ENCODE results near the gene GAPT.

DNA sequence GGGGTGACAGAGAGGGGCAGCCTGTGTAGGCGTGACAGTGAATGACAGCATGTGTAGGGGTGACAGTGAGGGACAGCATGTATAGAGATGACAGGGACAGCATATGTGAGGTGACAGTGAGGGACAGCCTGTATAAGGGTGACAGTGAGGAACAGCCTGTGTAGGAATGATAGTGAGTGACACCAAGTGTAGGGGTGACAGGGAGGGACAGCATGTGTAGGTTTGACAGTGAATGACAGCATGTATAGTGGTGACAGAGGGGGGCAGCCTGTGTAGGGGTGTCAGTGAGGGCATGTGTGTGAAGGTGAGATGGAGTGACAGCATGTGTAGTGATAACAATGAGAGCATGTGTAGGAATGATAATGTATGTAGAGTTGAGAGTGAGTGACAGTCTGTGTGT, 8.7 kb upstream of the GAPT start:
- no peak for TF ChIP-seq POLR2A (IDR thresholded peaks at IDR 0.05)
- TF ChIP-seq CTCF (IDR thresholded peaks at IDR 0.05) = no peak

All from heart left ventricle (tissue), 13 donors.